Stimulated activated naive CD4-positive, alpha-beta T cell treated with Interleukin-2 at 50 U/mL for 16 hours (primary cell): ENCODE measurements around the gene TXNL4A.

Experiments
- DNase-seq: peaks from one replicate; lab custom pipeline; 2025; lab: John Stamatoyannopoulos, UW

The TXNL4A gene

DNA sequence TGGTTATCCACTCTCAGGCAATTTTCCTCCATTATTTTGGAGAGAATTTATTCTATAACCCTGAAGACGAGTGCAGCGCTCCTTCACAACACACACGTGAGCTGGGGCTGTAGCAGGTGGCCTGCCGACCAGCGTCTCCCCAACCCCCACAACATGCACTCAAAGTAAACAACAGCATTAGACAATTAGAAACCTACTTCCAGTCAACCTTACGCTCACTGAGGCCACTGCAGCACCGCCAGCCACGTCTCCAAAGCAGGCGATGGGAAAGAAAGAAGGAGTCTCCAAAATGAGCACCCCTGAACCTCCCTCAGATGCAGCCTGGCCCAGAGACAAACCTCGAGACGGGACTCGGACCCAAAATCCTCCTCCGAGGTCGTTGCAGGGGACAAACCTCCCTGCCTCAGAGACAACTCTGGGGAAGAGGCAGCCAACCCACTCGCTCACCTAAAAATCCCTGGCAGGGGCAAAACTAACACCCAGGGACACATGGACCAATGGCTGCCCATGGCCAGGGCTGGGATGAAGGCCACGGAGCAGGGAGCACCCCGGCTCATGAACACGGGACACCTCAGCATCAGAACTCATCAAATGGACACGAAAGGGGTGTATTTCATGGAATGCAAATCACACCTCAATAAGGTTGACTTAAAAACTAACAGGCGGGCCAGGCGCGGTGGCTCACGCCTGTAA, 39.5 kb downstream of the TXNL4A start:
- no peak for DNase-seq

DNA sequence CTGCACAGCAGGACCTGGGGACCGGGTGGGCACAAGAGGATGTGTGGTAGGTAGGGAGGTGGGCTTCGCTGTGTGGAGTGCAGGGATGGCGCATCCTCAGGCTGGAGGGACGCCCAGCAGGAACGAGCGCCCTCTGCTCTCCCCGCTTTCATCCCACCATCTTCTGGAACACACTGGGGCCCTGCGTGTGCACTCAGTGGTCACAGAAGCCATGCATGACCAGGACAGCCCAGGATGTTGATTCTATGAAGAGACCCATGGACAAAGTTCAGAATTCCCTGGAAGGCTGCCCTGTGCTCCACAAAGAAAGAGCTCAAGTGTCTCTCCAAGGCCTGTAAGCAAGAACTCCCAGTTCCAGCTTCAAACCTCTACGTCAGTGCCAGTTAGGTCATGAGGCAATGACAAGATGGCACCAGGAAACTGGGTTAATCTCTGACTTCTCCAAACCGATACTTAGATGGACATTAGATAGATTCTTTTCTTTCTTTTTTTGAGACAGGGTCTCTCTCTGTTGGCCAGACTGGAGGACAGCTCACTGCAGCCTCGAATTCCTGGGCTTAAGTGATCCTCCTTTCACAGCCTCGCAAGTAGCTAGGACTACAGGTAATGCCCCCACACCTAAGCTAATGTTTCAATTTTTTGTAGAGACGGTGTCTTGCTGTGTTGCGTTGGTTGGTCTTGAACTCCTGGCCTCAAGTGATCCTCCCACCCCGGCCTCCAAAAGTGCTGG, 40.3 kb downstream of the TXNL4A start:
- no peak for DNase-seq

DNA sequence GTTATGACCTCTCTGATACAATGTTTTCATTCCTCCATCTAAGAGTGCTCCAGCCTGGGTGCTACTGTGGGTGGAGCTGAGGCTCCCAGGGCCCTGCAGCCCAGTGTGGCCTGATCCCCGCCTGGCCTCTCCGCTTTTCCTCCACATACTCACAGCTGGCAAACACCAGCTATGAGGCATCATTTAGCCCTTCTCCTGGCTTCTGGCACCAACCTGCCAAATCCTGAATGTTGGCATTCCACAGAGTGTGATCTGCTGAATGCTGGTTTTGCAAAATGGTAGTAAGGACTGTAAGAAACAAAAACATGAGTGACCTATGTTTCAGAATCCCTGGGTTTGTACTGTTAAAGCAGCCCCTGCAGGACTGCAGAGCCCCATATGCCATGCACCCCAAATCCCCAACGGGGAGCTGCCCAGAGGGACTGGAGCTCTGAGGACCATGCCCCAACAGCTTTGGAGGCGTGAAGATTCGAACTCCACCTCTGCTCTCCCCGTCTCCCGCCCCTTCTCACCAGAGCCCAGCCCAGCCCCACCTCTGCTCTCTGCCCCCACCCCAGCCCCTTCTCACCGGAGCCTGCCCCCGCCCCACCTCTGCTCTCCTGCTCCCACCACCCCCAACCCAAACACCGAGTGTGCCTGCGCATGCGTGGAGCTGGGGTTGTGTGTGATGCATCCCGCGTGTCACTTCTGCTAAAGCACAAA, 41.2 kb downstream of the TXNL4A start:
- no peak for DNase-seq

DNA sequence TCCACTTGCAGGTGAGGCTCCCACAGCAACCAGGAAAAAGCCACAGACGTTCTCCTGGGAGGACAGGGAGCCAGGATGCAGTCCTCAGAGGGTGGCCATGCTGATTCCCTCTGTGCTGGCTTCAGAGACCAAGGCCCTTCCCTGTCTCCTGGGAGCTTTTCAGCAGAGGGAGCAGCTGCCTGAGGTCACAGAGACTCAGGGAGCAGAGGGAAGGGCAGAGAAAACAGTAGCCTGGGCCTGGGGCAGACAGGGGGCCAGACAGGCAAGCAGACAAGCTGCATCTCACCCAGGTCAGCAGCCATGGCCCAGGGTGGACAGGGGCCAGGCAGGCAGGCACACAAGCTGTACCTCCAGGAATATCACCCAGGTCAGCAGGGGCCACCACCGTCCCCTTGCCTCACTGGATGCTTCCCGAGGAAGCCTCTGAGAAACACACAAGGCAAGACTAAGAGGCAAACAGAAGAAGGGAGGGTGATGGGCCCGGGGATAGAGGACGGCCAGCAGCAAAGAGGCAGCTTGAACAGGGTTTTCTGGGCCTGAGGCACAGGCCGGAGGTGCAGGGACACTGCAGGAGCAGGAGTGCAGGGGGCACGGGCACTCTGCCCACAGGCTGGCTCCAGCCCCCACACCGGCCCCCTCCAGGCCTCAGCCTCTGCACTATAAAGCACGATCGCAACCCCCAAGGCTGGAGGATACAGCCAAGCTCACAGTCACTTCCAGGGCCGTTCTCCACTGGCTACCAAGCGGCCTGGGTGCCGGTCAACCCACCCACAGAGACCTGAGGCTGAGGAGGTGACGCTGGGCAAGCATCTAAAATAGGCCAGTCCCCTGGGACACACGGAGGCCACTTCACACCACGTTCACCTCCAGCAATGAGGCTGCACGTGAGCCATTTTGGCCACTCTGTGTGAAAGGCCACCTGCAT, 43.0 kb downstream of the TXNL4A start:
- DNase-seq, result no peak

DNA sequence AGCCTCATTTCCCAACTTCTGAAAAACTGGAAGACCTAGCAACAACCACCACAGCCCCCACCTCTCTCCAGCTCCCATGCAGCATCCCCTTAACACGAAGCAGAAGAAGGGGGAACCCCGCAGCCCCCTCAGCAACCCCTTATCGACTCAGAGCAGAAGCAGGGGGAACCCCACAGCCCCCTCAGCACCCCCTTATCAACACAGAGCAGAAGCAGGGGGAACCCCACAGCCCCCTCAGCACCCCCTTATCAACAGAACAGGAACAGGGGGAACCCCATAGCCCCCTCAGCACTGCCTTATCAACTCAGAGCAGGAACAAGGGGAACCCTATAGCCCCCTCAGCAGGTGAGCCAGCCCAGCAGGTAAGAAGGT, 43.6 kb downstream of the TXNL4A start:
- no peak for DNase-seq

DNA sequence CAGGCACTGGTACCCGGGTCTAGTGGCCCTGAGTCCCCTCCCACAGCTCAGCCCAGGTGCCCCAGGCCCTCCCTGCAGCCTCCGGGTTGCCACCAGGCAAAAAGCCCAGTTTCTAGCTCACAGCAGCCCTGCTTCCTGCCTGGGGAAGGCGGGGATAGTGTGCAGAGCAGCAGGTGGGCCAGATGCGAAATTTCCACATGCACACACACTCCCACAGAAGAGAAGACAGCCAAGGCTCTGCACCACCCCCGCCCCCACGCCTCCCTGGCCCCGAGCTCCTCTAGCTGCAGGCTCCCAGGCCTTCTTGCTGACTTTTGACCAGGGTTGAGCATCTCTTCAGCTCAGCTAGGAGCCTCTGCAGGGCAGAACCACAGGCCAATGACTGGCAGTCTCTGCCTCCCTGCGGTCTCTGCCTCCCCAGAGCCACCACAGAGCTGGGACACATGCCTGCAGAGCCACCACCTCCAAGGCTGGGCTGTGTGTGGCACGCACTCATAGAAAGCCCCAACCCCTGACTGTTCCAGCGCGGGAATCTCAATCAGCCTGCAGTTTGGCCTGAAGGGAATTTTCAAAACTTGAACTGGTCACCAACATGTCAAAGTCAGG, 44.1 kb downstream of the TXNL4A start:
- DNase-seq, result no peak

DNA sequence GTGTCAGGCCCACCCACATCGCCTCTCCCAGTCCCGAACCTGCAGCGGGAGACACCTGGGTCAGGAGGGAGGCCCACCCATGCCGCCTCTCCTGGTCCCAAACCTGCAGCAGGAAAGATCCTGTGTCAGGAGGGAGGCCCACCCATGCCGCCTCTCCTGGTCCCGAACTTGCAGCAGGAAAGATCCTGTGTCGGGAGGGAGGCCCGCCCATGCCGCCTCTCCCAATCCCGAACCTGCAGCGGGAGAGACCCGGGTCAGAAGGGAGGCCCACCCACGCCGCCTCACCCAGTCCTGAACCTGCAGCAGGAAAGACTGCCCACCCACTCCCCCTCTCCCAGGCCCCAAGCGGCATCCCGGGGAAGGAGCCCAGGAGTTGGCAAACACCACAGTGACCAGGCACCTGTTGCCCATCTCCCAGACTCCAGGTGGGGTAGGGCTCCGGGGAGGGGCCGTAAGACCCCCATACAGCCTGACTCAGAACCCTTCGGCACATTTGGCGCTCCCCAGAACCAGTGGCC, 44.7 kb downstream of the TXNL4A start:
- DNase-seq, result no peak

DNA sequence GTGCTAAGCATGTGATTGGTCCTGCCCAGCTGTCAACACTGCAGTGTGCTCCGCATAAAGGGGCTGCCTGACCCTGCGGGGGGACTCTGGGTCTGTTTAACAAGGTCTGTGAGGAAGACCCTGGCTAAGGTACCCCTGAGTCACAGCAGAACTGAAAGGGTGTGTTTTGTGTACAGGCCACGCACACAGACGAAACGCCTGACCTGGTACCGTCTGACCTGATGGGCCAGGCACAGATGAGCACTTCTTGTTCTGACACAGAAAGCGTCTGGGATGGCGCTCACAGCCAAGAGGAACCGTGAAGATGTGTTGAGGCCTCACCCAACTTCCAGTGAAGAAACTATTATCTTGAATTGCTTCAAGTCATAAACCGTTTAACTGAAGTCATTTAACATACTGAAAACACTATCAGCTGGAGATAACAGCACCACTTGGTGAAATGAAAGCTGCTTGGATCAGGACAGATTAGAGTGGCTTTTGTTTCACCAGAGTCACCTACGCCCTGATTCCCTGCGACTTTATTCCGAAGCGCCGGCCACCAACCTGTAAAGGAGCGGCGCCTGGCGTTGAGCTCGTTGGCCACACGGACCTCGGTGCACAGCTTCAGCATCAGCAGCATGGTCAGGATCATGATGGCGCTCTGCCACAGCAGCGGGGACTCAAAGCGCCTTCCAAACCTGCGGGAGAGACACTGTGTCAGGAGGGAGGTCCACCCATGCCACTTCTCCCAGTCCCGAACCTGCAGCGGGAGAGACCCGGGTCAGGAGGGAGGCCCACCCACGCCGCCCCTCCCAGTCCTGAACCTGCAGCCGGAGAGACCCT, 45.4 kb downstream of the TXNL4A start:
- DNase-seq, result no peak

DNA sequence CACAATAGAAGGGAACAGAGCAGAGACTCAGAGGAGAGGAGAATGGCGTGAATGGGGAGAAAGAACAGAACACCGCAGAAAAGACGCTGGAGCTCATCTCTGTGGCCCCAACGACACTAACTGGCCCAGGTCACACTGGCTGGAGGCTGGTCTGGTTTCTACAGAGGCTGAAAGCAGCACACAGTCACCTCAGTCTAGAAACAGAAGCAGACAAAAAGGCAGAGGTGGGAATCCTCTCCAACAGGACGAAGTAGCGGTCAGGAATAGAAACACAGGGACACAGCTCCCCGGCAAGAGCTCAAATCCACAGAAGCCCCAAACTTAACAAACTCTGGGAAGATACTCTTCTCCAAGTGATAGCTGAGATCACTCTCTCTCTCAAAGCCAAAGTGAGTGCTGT, 46.2 kb downstream of the TXNL4A start:
- DNase-seq, result no peak

DNA sequence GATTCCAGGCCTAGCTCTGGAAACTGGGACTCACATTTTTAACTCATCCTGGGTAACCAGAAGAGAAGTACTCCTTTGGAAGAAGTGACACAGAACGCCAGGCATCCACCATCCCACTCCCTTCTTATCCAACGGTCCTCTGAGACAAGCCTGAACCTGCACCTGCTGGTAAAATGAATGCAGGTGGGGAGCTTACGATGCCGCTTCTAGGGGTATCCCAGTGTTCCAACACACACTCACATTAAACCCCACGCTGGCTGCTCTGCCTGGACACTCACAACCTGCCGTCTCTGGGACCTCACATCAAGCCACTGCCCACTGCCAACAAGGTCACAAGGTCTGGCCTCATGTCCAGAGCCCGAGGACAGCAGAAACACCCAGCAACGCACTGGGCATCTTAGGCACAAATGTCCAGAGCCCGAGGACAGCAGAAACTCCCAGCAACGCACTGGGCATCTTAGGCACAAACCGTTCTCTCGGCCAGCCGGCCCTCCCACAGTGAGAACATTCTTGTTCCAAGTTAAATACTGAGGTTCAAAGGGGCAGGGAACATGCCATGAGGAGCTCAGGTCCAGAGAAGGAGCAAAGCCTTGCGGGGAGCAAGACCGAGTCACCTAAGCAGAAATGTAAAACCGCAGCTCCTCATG, 46.8 kb downstream of the TXNL4A start:
- DNase-seq, result no peak

DNA sequence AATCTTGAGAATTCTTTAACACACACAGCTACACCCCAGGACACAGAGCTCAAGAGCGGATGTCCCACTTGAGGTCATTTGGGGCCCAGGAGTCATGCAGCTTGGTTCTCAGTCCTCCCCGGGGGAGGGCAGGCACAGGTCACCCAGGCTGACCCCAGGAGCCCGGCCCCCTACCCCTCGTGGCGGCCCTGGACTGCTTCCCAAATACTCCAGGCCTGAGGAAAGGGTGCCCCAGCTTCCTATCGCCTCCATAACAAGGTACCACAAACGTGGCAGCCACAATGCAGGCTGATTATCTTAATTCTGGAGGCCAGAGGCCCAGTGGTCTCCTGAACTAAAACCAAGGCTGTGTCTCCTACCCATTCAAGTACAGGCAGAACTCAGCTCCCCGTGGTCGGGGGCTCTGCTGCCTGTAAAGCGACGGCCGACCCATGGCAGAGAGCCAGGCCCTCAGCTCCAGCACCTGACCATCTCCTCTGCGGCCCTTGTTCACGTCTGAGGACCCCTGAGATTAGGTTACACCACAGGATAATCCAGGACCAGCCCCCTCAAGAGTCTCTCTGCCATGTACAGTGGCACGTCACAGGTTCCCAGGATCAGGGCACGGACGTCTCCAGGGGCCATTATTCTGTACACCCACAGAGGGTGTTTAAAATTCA, 47.4 kb downstream of the TXNL4A start:
- DNase-seq, result no peak

DNA sequence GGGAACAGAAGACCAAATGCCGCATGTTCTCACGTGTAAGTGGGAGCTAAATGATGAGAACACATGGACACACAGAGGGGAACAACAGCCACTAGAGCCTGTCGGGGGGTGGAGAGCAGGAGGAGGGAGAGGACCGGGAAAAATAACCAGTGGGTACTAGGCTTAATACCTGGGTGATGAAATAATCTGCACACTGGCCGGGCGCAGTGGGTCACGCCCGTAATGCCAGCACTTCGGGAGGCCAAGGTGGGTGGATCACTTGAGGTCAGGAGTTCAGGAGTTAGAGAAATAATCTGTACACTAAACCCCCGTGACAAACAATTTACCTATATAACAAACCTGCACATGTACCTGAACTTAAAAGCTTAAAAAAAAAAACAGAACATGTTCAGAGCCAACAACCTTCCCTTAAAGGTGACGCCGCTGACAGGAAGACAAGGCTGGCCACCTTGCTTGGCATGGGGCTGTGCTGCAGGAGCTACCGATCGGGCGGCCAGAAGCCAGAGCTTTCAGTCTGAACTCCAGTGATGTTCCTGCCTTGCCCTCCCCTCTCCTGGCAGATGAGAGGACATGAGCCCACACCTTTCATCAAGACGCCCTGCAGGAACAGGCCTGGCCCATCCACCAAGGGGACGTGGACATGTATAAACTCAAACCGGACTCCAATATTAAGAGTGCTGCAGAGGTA, 48.1 kb downstream of the TXNL4A start:
- DNase-seq, result no peak

DNA sequence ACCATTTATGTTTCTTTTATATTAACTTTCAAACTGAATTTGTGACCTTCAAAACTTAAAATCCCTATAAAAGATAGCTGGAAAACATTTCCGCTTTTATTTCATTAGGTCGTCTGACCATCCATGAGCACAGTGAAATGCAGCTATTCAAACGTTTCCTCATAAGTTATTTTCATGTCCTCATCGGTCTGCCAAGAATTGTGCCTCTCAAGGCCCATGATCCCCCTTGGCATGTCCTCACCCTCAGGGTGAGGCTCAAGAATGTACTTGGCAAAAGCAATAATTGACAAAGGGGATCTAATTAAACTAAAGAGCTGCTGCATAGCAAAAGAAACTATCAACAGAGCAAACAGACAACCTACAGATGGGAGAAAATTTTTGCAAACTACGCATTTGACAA, 49.3 kb downstream of the TXNL4A start:
- DNase-seq, result no peak

DNA sequence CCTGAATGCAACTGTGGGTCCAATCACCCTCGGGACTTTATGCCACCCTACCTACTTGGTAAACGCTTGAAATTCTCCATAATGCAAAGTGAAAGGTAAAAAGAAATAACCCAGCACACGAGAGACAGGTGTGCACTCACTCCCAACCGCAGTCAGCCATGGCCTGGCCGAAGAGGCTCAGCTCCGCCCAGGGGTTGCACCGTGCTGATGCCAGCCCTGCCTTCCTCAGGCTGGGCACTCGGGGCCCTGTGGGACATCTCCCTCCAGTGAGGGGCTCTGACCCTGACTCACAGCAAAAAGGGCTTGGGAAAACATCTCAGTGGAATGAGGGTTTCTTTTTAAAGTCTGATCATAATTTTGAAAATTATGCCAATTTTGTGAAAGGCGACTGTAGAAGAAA, 50.2 kb downstream of the TXNL4A start:
- no peak for DNase-seq

DNA sequence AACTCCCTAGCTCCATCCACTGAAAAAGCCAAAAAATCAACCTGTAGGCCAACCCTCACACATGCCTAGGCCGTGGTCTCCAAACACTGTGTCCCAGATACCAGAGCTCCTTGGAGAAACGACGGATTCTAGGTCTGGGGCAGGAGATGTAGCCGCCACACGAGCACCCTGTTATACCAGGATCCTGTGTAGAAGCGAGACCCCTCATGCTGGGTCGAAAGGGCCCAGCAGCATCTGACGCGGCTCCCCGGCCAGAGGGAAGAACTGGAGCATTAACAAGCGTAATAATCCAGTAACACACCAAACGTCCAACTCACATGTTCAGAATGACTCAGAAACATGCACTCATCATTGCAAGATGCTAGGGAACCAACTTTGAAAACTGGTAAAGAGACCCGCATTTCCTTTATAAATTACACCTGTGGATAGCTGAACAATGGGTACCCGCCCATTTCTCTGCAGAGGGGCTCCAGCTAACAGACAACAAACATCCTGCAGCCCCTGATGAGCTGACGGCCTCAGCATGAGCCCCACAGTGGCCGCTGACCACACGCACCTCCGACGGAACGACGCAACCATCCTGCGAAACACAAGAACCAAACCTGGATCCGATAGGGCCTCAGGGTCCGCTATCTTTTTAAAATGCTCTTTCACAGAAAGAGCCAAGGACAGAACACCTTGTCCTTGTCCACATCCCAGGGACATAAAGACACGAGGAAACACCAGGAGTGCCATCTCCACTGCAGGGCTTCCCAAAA, 51.1 kb downstream of the TXNL4A start:
- DNase-seq, result no peak

DNA sequence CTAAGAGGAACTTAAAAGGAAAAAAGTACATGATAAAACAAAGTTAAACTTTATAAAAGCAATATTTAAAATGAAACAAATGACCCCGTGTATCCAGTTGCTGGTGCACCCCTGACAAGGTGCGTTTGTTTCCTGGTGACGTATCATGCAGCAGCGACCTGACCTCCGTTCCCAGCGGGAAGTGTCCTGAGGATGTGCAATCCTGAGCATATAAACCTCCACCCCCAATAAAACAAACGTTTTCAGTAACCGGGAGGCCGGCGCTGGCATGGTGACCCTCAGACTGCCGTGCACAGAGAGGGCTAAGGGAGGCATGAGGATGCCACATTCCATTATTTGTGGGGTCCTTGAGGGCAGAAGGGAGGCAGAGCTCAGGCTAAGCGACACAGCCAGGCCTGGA, 51.7 kb downstream of the TXNL4A start:
- DNase-seq, result no peak

DNA sequence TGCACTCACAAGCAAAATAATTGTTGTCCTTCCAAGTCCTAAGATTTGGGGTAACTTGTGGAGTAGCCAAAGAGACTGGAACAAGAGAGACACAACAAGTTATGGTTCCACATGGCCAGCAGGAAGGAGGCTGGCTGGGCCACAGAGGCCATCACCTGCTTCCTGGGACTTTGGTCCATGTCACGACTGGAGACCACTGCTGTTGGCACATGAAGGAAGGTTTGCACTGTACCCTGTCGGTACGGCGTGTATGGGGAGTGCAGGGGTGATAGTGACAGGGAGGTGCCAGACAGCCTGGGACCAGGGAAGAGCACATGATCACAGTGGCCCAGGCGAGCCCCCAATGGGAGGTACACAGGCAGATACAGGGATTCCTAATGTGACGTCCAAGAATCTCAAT, 52.4 kb downstream of the TXNL4A start:
- DNase-seq, result no peak

DNA sequence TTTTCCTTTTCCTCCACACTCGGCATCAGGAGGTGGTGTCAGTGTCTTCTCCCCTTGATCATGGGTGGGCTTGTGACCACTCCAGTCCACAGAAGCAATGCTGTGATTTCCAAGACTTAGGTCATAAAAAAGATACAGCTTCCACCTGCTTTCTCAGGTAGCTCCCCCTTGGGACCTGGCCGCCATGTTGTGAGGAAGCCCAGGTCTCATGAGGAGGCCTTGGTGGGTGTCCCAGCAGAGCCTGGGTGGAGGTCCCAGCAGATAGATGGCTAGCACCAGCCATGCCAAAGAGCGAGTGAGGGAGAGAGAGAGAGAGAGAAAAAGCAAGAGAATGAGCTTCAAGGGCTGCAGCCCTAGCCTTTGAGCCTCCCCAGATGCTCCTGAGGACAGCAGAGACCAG, 52.9 kb downstream of the TXNL4A start:
- no peak for DNase-seq
